Measurements from ENCODE around the gene PCNX1.
A peak's percentile ranks its signal among the peaks of the same experiment; 100 is the strongest.

Gene PCNX1

DNA sequence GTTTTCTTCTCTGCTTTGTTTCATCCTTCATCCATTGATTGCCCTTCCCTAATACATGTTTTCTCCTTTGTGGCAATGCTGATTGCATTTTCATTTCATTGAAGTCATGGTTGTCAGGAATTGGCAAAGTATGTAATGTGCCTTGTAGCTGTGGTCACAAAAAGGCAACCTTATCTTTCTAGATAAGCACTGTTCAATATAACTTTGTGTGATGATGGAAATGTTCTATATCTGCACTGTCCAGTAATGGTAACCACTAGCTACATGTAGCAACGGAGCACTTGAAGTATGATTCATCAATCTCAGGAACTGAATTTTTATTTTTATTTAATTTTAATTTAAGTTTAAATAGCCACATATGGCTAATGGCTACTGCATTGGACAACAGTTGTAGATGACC lies 79.8 kb downstream of the PCNX1 start:
- TF ChIP-seq, protein P1, sequence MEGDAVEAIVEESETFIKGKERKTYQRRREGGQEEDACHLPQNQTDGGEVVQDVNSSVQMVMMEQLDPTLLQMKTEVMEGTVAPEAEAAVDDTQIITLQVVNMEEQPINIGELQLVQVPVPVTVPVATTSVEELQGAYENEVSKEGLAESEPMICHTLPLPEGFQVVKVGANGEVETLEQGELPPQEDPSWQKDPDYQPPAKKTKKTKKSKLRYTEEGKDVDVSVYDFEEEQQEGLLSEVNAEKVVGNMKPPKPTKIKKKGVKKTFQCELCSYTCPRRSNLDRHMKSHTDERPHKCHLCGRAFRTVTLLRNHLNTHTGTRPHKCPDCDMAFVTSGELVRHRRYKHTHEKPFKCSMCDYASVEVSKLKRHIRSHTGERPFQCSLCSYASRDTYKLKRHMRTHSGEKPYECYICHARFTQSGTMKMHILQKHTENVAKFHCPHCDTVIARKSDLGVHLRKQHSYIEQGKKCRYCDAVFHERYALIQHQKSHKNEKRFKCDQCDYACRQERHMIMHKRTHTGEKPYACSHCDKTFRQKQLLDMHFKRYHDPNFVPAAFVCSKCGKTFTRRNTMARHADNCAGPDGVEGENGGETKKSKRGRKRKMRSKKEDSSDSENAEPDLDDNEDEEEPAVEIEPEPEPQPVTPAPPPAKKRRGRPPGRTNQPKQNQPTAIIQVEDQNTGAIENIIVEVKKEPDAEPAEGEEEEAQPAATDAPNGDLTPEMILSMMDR (IDR thresholded peaks at IDR 0.05; ENCODE audit: low read depth, low read length): no peak
- TF ChIP-seq MYC (IDR thresholded peaks at IDR 0.05; ENCODE audit: low read depth, low read length): no peak
- no peak for TF ChIP-seq POLR2A (IDR thresholded peaks at IDR 0.05; ENCODE audit: extremely low read depth, insufficient read length)
- TF ChIP-seq, protein P2, sequence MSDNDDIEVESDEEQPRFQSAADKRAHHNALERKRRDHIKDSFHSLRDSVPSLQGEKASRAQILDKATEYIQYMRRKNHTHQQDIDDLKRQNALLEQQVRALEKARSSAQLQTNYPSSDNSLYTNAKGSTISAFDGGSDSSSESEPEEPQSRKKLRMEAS (IDR thresholded peaks at IDR 0.05; ENCODE audit: low read depth, low read length): no peak
- no peak for DNase-seq (ENCODE audit: low read depth)
- no peak overlapping the region for H3K4me3 ChIP-seq (ENCODE audit: low read depth, low read length)

DNA sequence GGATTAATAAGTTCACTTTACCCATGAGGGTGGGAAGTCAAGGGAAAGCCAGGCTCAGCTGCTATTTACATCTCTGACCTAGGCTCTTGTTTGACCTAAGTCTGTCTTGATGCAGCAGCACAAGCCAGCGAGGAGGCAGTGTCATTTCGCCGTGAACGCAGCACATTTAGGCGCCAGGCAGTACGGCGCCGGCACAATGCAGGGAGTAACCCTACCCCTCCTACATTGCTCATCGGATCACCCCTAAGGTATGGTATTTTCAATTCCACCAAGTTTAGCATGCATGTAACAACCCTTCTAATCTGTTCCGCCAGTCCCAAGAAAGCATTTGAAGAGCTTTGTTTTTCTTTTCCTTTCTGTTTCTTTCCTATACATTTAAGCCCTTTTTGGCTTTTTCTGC lies 81.2 kb downstream of the PCNX1 start:
- TF ChIP-seq, protein P2 (IDR thresholded peaks at IDR 0.05; ENCODE audit: low read depth, low read length): no peak
- TF ChIP-seq, protein P1 (IDR thresholded peaks at IDR 0.05; ENCODE audit: low read depth, low read length): no peak
- TF ChIP-seq MYC (IDR thresholded peaks at IDR 0.05; ENCODE audit: low read depth, low read length) (no peak), POLR2A (IDR thresholded peaks at IDR 0.05; ENCODE audit: extremely low read depth, insufficient read length) (no peak)
- no peak overlapping the region for H3K4me3 ChIP-seq (ENCODE audit: low read depth, low read length)
- no peak for DNase-seq (ENCODE audit: low read depth)

DNA sequence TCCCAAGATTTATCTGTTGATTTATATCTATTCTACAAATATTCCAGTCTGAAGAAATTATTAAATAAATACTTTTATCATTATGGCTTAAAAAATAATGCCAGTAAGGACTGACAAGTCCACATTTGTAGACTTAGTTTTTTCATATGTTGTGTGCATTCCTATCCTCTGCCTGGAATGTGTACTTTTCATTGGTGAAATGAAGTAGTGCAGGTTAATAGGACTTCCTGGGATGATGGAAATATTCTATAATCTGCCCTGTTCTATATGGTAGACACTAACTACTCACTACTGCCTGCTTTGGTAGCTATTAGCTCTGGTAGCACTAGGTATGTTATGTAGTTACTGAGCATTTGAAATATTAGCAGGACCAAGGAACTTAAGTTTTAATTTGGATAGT lies 86.7 kb downstream of the PCNX1 start:
- no peak overlapping the region for H3K4me3 ChIP-seq (ENCODE audit: low read depth, low read length)
- DNase-seq (ENCODE audit: low read depth): no peak
- TF ChIP-seq, protein P2 (IDR thresholded peaks at IDR 0.05; ENCODE audit: low read depth, low read length): no peak

DNA sequence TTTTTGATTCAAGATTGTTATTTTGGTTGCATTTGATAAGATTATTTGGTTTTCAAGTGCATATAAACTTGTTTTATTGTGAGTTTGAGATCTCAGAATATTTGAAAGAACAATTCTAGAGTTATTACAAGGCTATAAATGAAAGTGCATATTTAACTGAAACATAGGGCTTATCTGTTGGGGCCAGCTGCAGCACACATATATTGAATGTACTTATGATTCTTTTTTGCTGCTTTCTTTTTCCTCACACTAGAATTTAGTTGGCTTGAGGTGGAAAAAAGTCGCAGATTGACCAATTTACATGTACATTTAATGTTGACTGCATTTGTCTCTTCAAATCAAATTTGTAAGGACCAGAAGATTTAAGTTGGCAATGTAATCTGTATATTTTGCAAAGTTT lies 88.0 kb downstream of the PCNX1 start:
- TF ChIP-seq, protein P2 (IDR thresholded peaks at IDR 0.05; ENCODE audit: low read depth, low read length): no peak
- TF ChIP-seq, protein P1 (IDR thresholded peaks at IDR 0.05; ENCODE audit: low read depth, low read length): no peak
- TF ChIP-seq POLR2A (IDR thresholded peaks at IDR 0.05; ENCODE audit: extremely low read depth, insufficient read length): no peak
- no peak for TF ChIP-seq MYC (IDR thresholded peaks at IDR 0.05; ENCODE audit: low read depth, low read length)
- no peak overlapping the region for H3K4me3 ChIP-seq (ENCODE audit: low read depth, low read length)
- DNase-seq (ENCODE audit: low read depth): no peak

DNA sequence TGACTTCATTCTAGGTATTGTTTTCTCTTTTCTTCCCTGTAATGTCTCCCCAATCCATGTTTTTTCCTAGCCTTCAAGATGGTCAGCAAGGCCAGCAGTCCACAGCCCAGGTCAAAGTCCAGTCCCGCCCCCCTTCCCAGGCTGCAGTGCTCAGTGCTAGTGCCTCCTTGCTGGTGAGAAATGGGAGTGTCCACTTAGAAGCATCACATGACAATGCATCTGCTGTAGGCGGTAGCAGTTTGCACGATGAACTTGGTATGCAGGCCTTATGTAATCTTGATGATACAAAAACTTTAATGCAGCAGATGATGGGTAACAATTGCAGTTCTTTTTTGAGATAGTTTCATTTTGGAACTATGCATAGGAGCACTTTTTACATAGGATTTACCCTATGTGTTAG lies 88.4 kb downstream of the PCNX1 start:
- DNase-seq (ENCODE audit: low read depth): no peak
- TF ChIP-seq, protein P1 (IDR thresholded peaks at IDR 0.05; ENCODE audit: low read depth, low read length): no peak
- TF ChIP-seq, protein P2 (IDR thresholded peaks at IDR 0.05; ENCODE audit: low read depth, low read length): no peak; the same call in 1 of the 2 replicates
- TF ChIP-seq MYC (IDR thresholded peaks at IDR 0.05; ENCODE audit: low read depth, low read length): no peak
- TF ChIP-seq POLR2A (IDR thresholded peaks at IDR 0.05; ENCODE audit: extremely low read depth, insufficient read length): no peak
- no peak overlapping the region for H3K4me3 ChIP-seq (ENCODE audit: low read depth, low read length)

DNA sequence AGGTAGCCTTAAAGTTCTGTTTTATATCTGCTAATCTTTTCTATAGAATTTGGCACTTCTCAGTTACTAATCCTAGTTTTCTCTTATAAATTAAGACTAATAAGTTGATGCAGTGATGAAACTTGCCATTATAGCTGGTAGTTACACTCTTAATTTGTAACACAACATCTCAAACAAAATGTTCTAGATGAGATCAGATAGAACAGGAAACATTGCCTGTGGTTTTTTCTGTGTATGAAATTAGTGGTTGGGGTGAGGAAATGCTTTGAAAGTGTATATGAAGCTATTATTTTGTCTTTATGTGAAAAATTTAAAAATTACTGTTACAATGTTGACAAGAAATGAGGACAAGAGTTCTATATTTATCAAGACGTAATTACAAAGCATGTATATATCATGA lies 91.9 kb downstream of the PCNX1 start:
- TF ChIP-seq MYC (IDR thresholded peaks at IDR 0.05; ENCODE audit: low read depth, low read length): no peak
- TF ChIP-seq, protein P1 (IDR thresholded peaks at IDR 0.05; ENCODE audit: low read depth, low read length): no peak
- TF ChIP-seq POLR2A (IDR thresholded peaks at IDR 0.05; ENCODE audit: extremely low read depth, insufficient read length): no peak
- TF ChIP-seq, protein P2 (IDR thresholded peaks at IDR 0.05; ENCODE audit: low read depth, low read length): no peak
- no peak overlapping the region for H3K4me3 ChIP-seq (ENCODE audit: low read depth, low read length)
- DNase-seq (ENCODE audit: low read depth): peak; percentile 28
